Fibroblast of lung (primary cell): ENCODE results near the gene EXOC3. TPM values are rescaled to one million over a fixed set of nuclear protein-coding genes. Genes with fewer than 3 reads are reported as not detected.

Experiments
- DNase-seq, 2 donors: peaks; one replicate each; pipeline versions ENCODE4 v3.0.0 to v3.0.0-alpha.2; 2010; ENCODE audit warnings: low read depth in 2 of 2
- H2AFZ ChIP-seq: 2 replicates; pipeline ENCODE4 v1.5.1; 2012; ENCODE audit warnings: low read length, control low read depth, inconsistent platforms
- H3K27ac ChIP-seq: 2 replicates; pipeline ENCODE4 v1.5.1; 2011; ENCODE audit warnings: low read length, control low read depth; ENCODE audit not compliant: insufficient read depth
- H3K27me3 ChIP-seq: 2 replicates; pipeline ENCODE4 v1.5.1; 2011; ENCODE audit warnings: mild to moderate bottlenecking, low read length; ENCODE audit not compliant: control insufficient read depth, insufficient read depth
- H3K36me3 ChIP-seq: 2 replicates; pipeline ENCODE4 v1.5.1; 2011; ENCODE audit warnings: low read length; ENCODE audit not compliant: control insufficient read depth, insufficient read depth
- H3K4me1 ChIP-seq: 2 replicates; pipeline ENCODE4 v1.5.1; 2011; ENCODE audit warnings: low read length; ENCODE audit not compliant: control insufficient read depth, insufficient read depth; ENCODE audit errors: extremely low read depth
- H3K4me2 ChIP-seq: 2 replicates; pipeline ENCODE4 v1.5.1; 2011; ENCODE audit warnings: low read length, control low read depth; ENCODE audit not compliant: insufficient read depth; ENCODE audit errors: extremely low read depth
- H3K4me3 ChIP-seq, 4 experiments: fragments of 200-600 bp in 1 of 4; sonication (generic) in 1 of 4; replicated peaks in 1 of 4; 2 replicates each; pipeline ENCODE4 v1.5.1; 2011 to 2016; ENCODE audit warnings: low read length in 4 of 4, low read depth in 3 of 4, mild to moderate bottlenecking in 3 of 4, control low read depth in 2 of 4, inconsistent platforms in 1 of 4, mixed read lengths in 1 of 4; ENCODE audit not compliant: insufficient read depth in 1 of 4; ENCODE audit errors: control extremely low read depth in 1 of 4
- H3K79me2 ChIP-seq: 2 replicates; pipeline ENCODE4 v1.5.1; 2012; ENCODE audit warnings: mild to moderate bottlenecking, low read length, inconsistent platforms; ENCODE audit not compliant: control insufficient read depth, insufficient read depth
- H3K9ac ChIP-seq: 2 replicates; pipeline ENCODE4 v1.5.1; 2011; ENCODE audit warnings: mild to moderate bottlenecking, low read length, control low read depth; ENCODE audit not compliant: insufficient read depth
- H3K9me3 ChIP-seq: 2 replicates; pipeline ENCODE4 v1.5.1; 2012; ENCODE audit warnings: low read depth, low read length; ENCODE audit not compliant: control insufficient read depth, insufficient read depth
- H4K20me1 ChIP-seq: 2 replicates; pipeline ENCODE4 v1.5.1; 2011; ENCODE audit warnings: low read length; ENCODE audit not compliant: control insufficient read depth, insufficient read depth; ENCODE audit errors: extremely low read depth
- EZH2 ChIP-seq: IDR thresholded peaks from 2 replicates; pipeline ENCODE4 v1.5.1; 2012; ENCODE audit warnings: low read length, control low read depth, mild to moderate bottlenecking; ENCODE audit errors: missing control alignments
- polyA plus RNA-seq, 2 donors: library from polyadenylated mRNA; depleted of rRNA in 1 of 2; stranded (reverse) in 1 of 2; unstranded in 1 of 2; fragments of >200 nt; gene quantifications; 2 replicates each; pipeline ENCODE4 v1.2.1, GENCODE V29; 2011 to 2012; ENCODE audit warnings: missing spikeins in 1 of 2
- total RNA-seq: library from RNA; depleted of rRNA; stranded (reverse); fragments of >200 nt; gene quantifications from 2 replicates; pipeline ENCODE4 v1.2.1, GENCODE V29; 2014
- TF ChIP-seq, protein P1 (sequence below), 2 donors: IDR thresholded peaks in 1 of 2; conservative IDR thresholded peaks in 1 of 2; 1 replicate in 1 of 2; 2 replicates in 1 of 2; pipeline ENCODE4 v1.5.1; 2011 to 2012; ENCODE audit warnings: low read length in 2 of 2, control low read depth in 1 of 2, inconsistent platforms in 1 of 2, low read depth in 1 of 2, mild to moderate bottlenecking in 1 of 2

Gene EXOC3
- total and polyA plus RNA-seq, 2 donors (not counting 1 experiment from before 2014, with no cell fraction given) = 19.9 to 34.5 TPM

DNA sequence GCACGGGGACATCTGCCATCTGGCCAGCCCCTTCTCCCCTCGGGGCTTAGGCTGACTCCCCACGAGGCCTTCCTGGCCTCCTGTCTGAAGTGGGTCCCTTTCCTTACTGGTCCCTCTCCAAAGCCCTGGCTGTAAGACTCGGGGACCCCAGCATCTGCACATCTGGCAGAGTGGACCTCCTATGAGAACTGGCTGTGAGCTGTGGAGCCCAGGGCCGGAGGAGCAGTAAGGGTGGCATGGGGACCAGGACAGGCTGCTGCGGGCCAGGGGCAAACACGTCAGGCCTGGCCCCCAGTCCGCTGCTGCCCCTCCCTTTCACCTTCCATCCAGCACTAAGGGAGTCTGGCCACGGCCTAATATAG lies 33.8 kb downstream of the EXOC3 start:
- peaks cover 1% of the 10 kb centered on the region for H3K79me2 ChIP-seq
- H3K27me3 ChIP-seq = peaks cover 6% of the 10 kb centered on the region
- no peak overlapping the region for H3K27ac ChIP-seq
- H3K4me3 ChIP-seq = no peak overlapping the region
- no peak for DNase-seq
- TF ChIP-seq EZH2 = no peak
- TF ChIP-seq, protein P1, sequence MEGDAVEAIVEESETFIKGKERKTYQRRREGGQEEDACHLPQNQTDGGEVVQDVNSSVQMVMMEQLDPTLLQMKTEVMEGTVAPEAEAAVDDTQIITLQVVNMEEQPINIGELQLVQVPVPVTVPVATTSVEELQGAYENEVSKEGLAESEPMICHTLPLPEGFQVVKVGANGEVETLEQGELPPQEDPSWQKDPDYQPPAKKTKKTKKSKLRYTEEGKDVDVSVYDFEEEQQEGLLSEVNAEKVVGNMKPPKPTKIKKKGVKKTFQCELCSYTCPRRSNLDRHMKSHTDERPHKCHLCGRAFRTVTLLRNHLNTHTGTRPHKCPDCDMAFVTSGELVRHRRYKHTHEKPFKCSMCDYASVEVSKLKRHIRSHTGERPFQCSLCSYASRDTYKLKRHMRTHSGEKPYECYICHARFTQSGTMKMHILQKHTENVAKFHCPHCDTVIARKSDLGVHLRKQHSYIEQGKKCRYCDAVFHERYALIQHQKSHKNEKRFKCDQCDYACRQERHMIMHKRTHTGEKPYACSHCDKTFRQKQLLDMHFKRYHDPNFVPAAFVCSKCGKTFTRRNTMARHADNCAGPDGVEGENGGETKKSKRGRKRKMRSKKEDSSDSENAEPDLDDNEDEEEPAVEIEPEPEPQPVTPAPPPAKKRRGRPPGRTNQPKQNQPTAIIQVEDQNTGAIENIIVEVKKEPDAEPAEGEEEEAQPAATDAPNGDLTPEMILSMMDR (conservative IDR thresholded peaks at IDR 0.05 in 1 of 2, IDR thresholded peaks at IDR 0.05 in 1 of 2; ENCODE audit: low read depth in 1 of 2, low read length in 2 of 2) = no peak
- H3K9ac ChIP-seq = no peak overlapping the region
- H3K36me3 ChIP-seq = no peaks in the 10 kb centered on the region
- H3K4me1 ChIP-seq = no peaks in the 10 kb centered on the region
- no peak overlapping the region for H3K4me2 ChIP-seq
- H3K9me3 ChIP-seq = no peaks in the 10 kb centered on the region
- no peaks in the 10 kb centered on the region for H4K20me1 ChIP-seq
- H2AFZ ChIP-seq = no peak overlapping the region

- H4K20me1 ChIP-seq = no peaks in the 10 kb centered on the region
- no peaks in the 10 kb centered on the region for H3K36me3 ChIP-seq
- H3K27ac ChIP-seq = no peak overlapping the region
- DNase-seq = no peak
- H3K4me1 ChIP-seq = no peaks in the 10 kb centered on the region
- H3K79me2 ChIP-seq = peaks cover 1% of the 10 kb centered on the region
- no peak overlapping the region for H2AFZ ChIP-seq
- H3K4me3 ChIP-seq = no peak overlapping the region
- no peak overlapping the region for H3K9ac ChIP-seq
- no peak for TF ChIP-seq EZH2
- TF ChIP-seq, protein P1 (conservative IDR thresholded peaks at IDR 0.05 in 1 of 2, IDR thresholded peaks at IDR 0.05 in 1 of 2; ENCODE audit: low read depth in 1 of 2, low read length in 2 of 2) = no peak
- H3K9me3 ChIP-seq = no peaks in the 10 kb centered on the region
- H3K27me3 ChIP-seq = peaks cover 6% of the 10 kb centered on the region
- no peak overlapping the region for H3K4me2 ChIP-seq
Observed at GRCh38 chr5:477247-477646, 34.3 kb downstream of the EXOC3 start.

GRCh38 chr5:477871-478270 lies 34.9 kb downstream of the EXOC3 start:
- no peak overlapping the region for H3K4me3 ChIP-seq
- H2AFZ ChIP-seq = no peak overlapping the region
- no peaks in the 10 kb centered on the region for H3K9me3 ChIP-seq
- no peaks in the 10 kb centered on the region for H4K20me1 ChIP-seq
- DNase-seq = no peak
- H3K9ac ChIP-seq = no peak overlapping the region
- H3K36me3 ChIP-seq = no peaks in the 10 kb centered on the region
- no peak overlapping the region for H3K27ac ChIP-seq
- no peak overlapping the region for H3K4me2 ChIP-seq
- TF ChIP-seq EZH2 = no peak
- TF ChIP-seq, protein P1 (conservative IDR thresholded peaks at IDR 0.05 in 1 of 2, IDR thresholded peaks at IDR 0.05 in 1 of 2; ENCODE audit: low read depth in 1 of 2, low read length in 2 of 2) = no peak
- H3K27me3 ChIP-seq = peaks cover 6% of the 10 kb centered on the region
- no peaks in the 10 kb centered on the region for H3K79me2 ChIP-seq
- H3K4me1 ChIP-seq = no peaks in the 10 kb centered on the region
